Epithelial cell of proximal tubule (primary cell): Measurements from ENCODE around the gene IKZF1. TPM values are rescaled to one million over a fixed set of nuclear protein-coding genes. Genes with fewer than 3 reads are reported as not detected.

Experiments used
- DNase-seq: peaks from one replicate; pipeline ENCODE4 v3.0.0-alpha.2; 2011; ENCODE audit warnings: low read depth
- H3K4me3 ChIP-seq: 2 replicates; pipeline ENCODE4 v1.5.1; 2011; ENCODE audit warnings: low read depth, mild to moderate bottlenecking, low read length
- CTCF ChIP-seq: conservative IDR thresholded peaks from 2 replicates; pipeline ENCODE4 v1.5.1; 2012; ENCODE audit warnings: low read depth, mild to moderate bottlenecking, low read length
- total RNA-seq: library from RNA; depleted of rRNA; stranded (reverse); fragments of >200 nt; gene quantifications from 2 replicates; pipeline ENCODE4 v1.2.3, GENCODE V29; 2015

Gene IKZF1
- total RNA-seq, 1 donor from 2014 or later = not detected

- DNase-seq = no peak
- H3K4me3 ChIP-seq = no peak overlapping the region
- TF ChIP-seq CTCF = no peak
Measured at GRCh38 chr7:50397320-50397970, 92.9 kb downstream of the IKZF1 start.

- no peak for DNase-seq
- TF ChIP-seq CTCF = no peak
- H3K4me3 ChIP-seq = no peak overlapping the region
Measured at GRCh38 chr7:50397971-50398324, 93.4 kb downstream of the IKZF1 start.

GRCh38 chr7:50399206-50399605 is 94.7 kb downstream of the IKZF1 start:
- no peak for TF ChIP-seq CTCF
- no peak for DNase-seq
- no peak overlapping the region for H3K4me3 ChIP-seq

- H3K4me3 ChIP-seq = no peak overlapping the region
- no peak for TF ChIP-seq CTCF
- no peak for DNase-seq
Measured at GRCh38 chr7:50399635-50400034, 95.1 kb downstream of the IKZF1 start.

GRCh38 chr7:50400114-50400513 is 95.6 kb downstream of the IKZF1 start:
- DNase-seq = no peak
- H3K4me3 ChIP-seq = no peak overlapping the region
- TF ChIP-seq CTCF = no peak

GRCh38 chr7:50404392-50404791 is 99.9 kb downstream of the IKZF1 start:
- DNase-seq = no peak
- TF ChIP-seq CTCF = no peak

GRCh38 chr7:50405221-50405620 is 100.7 kb downstream of the IKZF1 start:
- TF ChIP-seq CTCF = no peak
- no peak overlapping the region for H3K4me3 ChIP-seq
- DNase-seq = no peak

More at GRCh38 chr7:50404392-50404791, 99.9 kb downstream of the IKZF1 start:
- H3K4me3 ChIP-seq = no peak overlapping the region
